Brain microvascular endothelial cell (primary cell): Measurements from ENCODE around the gene ATP4B.

Source experiments
- DNase-seq: peaks from one replicate; pipeline ENCODE4 v3.0.0-alpha.2; 2020
- H3K27ac ChIP-seq: fragments of 250-450 bp; sonication (Bioruptor Pico); 2 replicates; pipeline ENCODE4 v1.5.1; 2020; ENCODE audit warnings: mild to moderate bottlenecking, moderate library complexity
- H3K27me3 ChIP-seq: fragments of 250-450 bp; sonication (Bioruptor Pico); replicated peaks from 2 replicates; pipeline ENCODE4 v1.5.1; 2020; ENCODE audit warnings: mild to moderate bottlenecking
- H3K36me3 ChIP-seq: fragments of 250-450 bp; sonication (Bioruptor Pico); replicated peaks from 2 replicates; pipeline ENCODE4 v1.5.1; 2020; ENCODE audit warnings: mild to moderate bottlenecking
- H3K4me3 ChIP-seq: 2 replicates; pipeline ENCODE4 v1.5.1; 2011; ENCODE audit warnings: low read depth, mild to moderate bottlenecking, control low read depth, low read length, moderate library complexity
- in situ Hi-C: cut with HindIII; loops from 2 replicates; pipeline ENCODE4 v1.10.0; 2017; ENCODE audit warnings: low sequenced_read_pairs, low pct_ligation_motif_present
- TF ChIP-seq, protein P1 (sequence below): IDR thresholded peaks from 2 replicates; pipeline ENCODE4 v1.5.1; 2011; ENCODE audit warnings: low read depth, mild to moderate bottlenecking, moderate library complexity, low read length, control low read depth, inconsistent platforms; ENCODE audit errors: missing control alignments

ATP4B gene

DNA sequence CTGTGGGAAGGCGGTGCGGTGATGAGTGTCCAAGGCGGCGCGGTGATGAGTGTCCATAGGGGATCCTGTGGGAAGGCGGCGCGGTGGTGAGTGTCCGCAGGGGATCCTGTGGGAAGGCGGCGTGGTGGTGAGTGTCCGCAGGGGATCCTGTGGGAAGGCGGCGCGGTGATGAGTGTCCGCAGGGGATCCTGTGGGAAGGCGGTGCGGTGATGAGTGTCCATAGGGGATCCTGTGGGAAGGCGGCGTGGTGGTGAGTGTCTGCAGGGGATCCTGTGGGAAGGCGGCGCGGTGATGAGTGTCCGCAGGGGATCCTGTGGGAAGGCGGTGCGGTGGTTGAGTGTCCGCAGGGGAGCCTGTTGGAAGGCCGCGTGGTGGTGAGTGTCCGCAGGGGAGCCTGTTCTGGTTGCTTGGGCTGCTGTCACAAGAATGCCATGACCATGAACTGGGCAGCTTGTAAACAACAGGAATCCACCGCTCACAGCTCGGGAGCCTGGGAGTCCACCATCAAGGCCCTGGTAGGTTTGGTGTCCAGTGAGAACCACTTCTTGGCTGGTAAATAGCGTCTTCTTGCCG lies 52.0 kb downstream of the ATP4B start:
- Histone ChIP-seq H3K36me3 (peaks cover 14% of the 10 kb centered on the region), H3K27me3 (no peaks in the 10 kb centered on the region), H3K27ac (no peak overlapping the region), H3K4me3 (no peak overlapping the region)
- in situ Hi-C loops: no loop called here
- no peak for DNase-seq
- TF ChIP-seq, protein P1, sequence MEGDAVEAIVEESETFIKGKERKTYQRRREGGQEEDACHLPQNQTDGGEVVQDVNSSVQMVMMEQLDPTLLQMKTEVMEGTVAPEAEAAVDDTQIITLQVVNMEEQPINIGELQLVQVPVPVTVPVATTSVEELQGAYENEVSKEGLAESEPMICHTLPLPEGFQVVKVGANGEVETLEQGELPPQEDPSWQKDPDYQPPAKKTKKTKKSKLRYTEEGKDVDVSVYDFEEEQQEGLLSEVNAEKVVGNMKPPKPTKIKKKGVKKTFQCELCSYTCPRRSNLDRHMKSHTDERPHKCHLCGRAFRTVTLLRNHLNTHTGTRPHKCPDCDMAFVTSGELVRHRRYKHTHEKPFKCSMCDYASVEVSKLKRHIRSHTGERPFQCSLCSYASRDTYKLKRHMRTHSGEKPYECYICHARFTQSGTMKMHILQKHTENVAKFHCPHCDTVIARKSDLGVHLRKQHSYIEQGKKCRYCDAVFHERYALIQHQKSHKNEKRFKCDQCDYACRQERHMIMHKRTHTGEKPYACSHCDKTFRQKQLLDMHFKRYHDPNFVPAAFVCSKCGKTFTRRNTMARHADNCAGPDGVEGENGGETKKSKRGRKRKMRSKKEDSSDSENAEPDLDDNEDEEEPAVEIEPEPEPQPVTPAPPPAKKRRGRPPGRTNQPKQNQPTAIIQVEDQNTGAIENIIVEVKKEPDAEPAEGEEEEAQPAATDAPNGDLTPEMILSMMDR: no peak

DNA sequence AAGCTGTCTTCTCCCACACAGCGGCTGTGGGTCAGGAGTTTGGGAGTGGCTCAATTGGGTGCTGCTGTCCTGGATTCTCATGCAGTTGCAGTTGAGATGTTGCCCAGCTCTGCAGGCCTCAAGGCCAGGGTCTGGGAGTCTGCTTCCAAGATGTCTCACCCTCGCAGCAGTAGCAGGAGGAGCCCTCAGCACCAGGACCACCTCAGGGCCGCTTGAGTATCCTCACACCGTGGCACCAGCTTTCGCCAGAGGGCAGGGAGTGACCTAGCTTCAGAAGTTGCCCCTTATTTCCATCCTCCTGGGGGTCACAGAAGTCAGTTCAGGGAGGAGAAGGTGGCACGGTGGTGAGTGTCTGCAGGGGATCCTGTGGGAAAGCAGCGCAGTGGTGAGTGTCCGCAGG lies 52.5 kb downstream of the ATP4B start:
- H3K27me3 ChIP-seq: no peaks in the 10 kb centered on the region

DNA sequence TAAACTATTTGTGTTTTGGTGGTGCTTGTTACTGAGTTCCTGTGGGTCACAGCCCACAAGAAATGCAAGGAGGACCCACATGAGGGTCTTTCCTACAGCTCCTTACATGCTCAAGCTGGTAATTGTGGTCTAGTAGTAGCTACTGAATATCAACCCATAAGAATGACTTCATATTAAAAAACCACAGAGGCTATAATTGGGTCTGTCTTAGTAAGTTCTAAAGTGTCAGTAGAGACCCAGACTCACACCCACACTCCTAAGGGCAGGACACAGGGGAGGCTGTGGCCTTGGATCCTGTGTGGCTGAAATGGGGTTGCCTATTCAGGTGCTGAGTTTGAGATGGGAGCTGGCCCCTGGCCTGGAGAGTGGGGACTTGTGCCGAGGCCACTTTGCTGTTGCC lies 53.8 kb downstream of the ATP4B start:
- in situ Hi-C loops: no loop called here

More for the DNA sequence above, 52.5 kb downstream of the ATP4B start:
- no peak for DNase-seq
- TF ChIP-seq, protein P1: no peak
- in situ Hi-C loops: no loop called here
- H3K36me3 ChIP-seq: peaks cover 9% of the 10 kb centered on the region
- no peak overlapping the region for H3K4me3 ChIP-seq
- no peak overlapping the region for H3K27ac ChIP-seq

DNA sequence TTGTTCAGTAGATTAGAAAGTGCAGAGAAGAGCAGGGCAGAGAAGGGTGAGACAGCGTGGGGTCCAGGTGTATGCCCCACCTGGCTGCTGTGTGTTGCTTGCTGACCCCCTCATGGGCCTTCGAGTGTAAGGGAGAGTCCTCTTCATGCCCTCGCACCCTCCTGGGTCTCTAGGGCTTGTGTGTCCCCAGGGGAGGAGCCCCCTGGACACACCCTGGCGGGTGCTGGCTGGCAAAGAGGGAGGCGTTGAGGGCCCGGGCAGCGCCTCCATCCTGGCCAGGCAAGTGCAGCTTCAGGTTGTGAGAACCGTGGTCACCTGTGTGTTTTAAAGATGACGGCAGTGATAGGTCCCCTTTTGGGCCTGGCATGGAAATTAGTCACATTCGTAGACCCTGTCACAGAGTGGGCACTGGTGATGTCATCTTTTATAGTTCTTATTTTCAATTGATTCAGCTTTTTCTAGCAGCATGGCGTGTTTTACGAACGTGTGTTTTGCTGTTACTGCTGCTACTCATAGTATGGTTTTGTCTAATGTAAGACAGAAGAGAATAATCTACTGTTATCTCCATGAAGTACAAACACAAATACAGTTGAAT lies 54.8 kb downstream of the ATP4B start:
- DNase-seq: no peak
- no peak overlapping the region for H3K4me3 ChIP-seq
- H3K27ac ChIP-seq: no peak overlapping the region
- TF ChIP-seq, protein P1: no peak
- in situ Hi-C loops: no loop called here
- H3K27me3 ChIP-seq: no peaks in the 10 kb centered on the region
- H3K36me3 ChIP-seq: peaks cover 12% of the 10 kb centered on the region

More for the DNA sequence above, 53.8 kb downstream of the ATP4B start:
- Histone ChIP-seq H3K27me3 (no peaks in the 10 kb centered on the region), H3K27ac (no peak overlapping the region), H3K36me3 (peaks cover 15% of the 10 kb centered on the region), H3K4me3 (no peak overlapping the region)
- TF ChIP-seq, protein P1: no peak
- no peak for DNase-seq

DNA sequence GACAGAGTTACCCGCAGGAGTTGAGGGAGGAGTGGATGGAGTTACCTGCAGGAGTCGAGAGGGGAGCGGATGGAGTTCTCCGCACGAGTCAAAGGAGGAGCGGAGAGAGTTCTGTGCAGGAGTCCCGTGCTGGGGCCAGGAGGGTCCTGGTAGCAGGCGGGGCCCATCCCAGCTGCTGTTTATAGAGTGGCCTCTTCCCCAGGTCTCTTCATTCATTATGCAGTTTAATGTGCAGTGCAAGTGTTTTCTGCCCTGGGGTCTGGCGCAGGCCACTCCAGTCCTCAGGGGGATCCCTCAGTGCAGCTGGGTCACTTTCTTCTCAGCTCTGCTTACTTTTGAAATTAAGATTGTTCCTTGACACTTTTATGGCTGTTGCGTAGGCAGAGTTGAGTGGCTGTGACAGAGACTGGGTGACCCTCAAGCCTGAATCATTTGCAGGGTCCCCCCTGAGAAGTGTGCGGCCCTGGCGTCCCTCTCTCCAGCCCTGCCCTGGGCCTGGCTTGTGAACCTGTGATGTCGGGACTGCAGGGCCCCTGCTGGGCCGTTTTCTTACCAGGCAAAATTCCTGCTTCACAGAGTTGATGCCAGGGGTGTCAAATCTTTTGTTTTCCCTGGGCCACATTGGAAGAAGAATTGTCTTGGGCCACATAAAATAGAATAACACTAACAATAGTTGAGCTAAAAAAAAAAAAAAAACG lies 55.6 kb downstream of the ATP4B start:
- TF ChIP-seq, protein P1: no peak
- no peaks in the 10 kb centered on the region for H3K27me3 ChIP-seq
- H3K36me3 ChIP-seq: peaks cover 15% of the 10 kb centered on the region
- H3K27ac ChIP-seq: no peak overlapping the region
- in situ Hi-C loops: no loop called here
- H3K4me3 ChIP-seq: no peak overlapping the region
- DNase-seq: no peak
